DOHH2 (cell line): ENCODE measurements around the gene TNNT2.

ENCODE experiments used
- H3F3A ChIP-seq: fragments of 200-600 bp; sonication (generic), shearing (Covaris generic); 2 replicates; pipeline ENCODE4 v1.6.0; 2016; ENCODE audit warnings: antibody characterized with exemption, mild to moderate bottlenecking; ENCODE audit not compliant: control insufficient read depth, insufficient read depth
- H3K27ac ChIP-seq: fragments of 200-600 bp; sonication (generic); 2 replicates; pipeline ENCODE4 v1.5.1; 2014; ENCODE audit warnings: low read depth, mild to moderate bottlenecking, low read length, moderate library complexity
- H3K27me3 ChIP-seq: fragments of 200-600 bp; sonication (generic); 2 replicates; pipeline ENCODE4 v1.6.1; 2014; ENCODE audit warnings: mild to moderate bottlenecking, low read length, mixed read lengths; ENCODE audit not compliant: control insufficient read depth
- H3K36me3 ChIP-seq: fragments of 200-600 bp; sonication (generic); 2 replicates; pipeline ENCODE4 v1.6.1; 2014; ENCODE audit warnings: mild to moderate bottlenecking, low read length, moderate library complexity, mixed read lengths; ENCODE audit not compliant: control insufficient read depth
- H3K4me1 ChIP-seq: fragments of 200-600 bp; sonication (generic); 2 replicates; pipeline ENCODE4 v1.6.1; 2014; ENCODE audit warnings: mild to moderate bottlenecking, low read length, mixed read lengths; ENCODE audit not compliant: control insufficient read depth
- H3K4me2 ChIP-seq: fragments of 200-600 bp; sonication (generic); 2 replicates; pipeline ENCODE4 v1.6.0; 2014; ENCODE audit warnings: mild to moderate bottlenecking, low read length, moderate library complexity
- H3K4me3 ChIP-seq: fragments of 200-600 bp; sonication (generic); 2 replicates; pipeline ENCODE4 v1.5.1; 2014; ENCODE audit warnings: mild to moderate bottlenecking, low read length, mixed read lengths
- H3K79me2 ChIP-seq: fragments of 200-600 bp; sonication (generic); 2 replicates; pipeline ENCODE4 v1.6.1; 2014; ENCODE audit warnings: mild to moderate bottlenecking, low read length, mixed read lengths; ENCODE audit not compliant: control insufficient read depth
- H3K9me2 ChIP-seq: fragments of 200-600 bp; sonication (generic); replicated peaks from 2 replicates; pipeline ENCODE4 v1.6.1; 2014; ENCODE audit warnings: mild to moderate bottlenecking, low read length, mixed read lengths; ENCODE audit not compliant: control insufficient read depth
- H3K9me3 ChIP-seq: fragments of 200-600 bp; sonication (generic); 2 replicates; pipeline ENCODE4 v1.6.1; 2014; ENCODE audit warnings: antibody characterized with exemption, low read length, mixed read lengths; ENCODE audit not compliant: control insufficient read depth, insufficient read depth
- H4K20me1 ChIP-seq: fragments of 200-600 bp; sonication (generic); 2 replicates; pipeline ENCODE4 v1.6.0; 2014; ENCODE audit warnings: low read depth, mild to moderate bottlenecking, antibody characterized with exemption, low read length, moderate library complexity; ENCODE audit not compliant: control insufficient read depth, insufficient read depth
- EZH2phosphoT487 ChIP-seq: fragments of 200-600 bp; sonication (generic); IDR thresholded peaks from 2 replicates; pipeline ENCODE4 v1.6.1; 2017; ENCODE audit warnings: borderline replicate concordance, mild to moderate bottlenecking, antibody characterized with exemption, low read length, moderate library complexity, mixed read lengths
- TF ChIP-seq, protein P1 (sequence below): fragments of 200-600 bp; sonication (generic); IDR thresholded peaks from one replicate; pipeline ENCODE4 v1.5.1; 2014; ENCODE audit warnings: antibody characterized with exemption, mild to moderate bottlenecking, low read depth, low read length; ENCODE audit not compliant: poor library complexity, severe bottlenecking

TNNT2 gene

DNA sequence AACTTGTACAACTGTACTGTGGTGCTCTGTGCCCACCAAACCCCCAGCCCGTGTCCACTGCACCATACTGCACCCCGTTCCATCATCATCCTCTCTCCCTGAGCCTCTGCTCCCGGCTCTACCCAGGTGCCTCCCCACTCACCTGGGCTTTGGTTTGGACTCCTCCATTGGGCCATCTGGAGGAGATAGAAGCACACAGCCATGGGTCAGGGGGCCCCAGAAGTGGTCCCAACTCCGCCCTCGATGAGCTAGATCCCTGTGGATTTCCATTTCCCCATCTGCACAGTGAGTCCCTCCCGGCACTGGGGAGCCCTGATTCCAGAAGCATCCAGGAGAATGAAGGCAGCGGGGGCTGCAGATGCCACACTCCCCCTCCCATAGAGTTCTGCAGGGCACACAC lies 10.8 kb downstream of the TNNT2 start:
- H3K4me3 ChIP-seq, result no peak overlapping the region

DNA sequence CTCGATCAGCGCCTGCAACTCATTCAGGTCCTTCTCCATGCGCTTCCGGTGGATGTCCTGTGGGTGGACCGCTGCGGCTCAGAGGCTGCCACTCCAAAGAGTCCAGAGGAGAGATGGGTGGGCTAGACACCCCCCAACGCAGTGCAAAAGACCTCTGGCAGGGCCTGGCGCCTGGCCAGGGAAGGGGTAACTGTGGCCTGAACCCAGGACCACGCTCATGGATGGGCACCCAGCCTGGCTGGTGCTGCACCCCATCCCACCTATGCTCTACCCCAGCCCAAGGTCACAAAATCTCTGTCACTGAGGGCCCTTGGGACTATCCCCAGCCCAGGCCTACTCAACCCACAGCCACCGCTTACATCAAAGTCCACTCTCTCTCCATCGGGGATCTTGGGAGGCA lies 12.2 kb downstream of the TNNT2 start:
- H3K9me3 ChIP-seq, result no peaks in the 10 kb centered on the region
- no peaks in the 10 kb centered on the region; the same call in 1 of the 2 replicates for H3K27me3 ChIP-seq
- no peak for TF ChIP-seq EZH2phosphoT487
- TF ChIP-seq, protein P1, sequence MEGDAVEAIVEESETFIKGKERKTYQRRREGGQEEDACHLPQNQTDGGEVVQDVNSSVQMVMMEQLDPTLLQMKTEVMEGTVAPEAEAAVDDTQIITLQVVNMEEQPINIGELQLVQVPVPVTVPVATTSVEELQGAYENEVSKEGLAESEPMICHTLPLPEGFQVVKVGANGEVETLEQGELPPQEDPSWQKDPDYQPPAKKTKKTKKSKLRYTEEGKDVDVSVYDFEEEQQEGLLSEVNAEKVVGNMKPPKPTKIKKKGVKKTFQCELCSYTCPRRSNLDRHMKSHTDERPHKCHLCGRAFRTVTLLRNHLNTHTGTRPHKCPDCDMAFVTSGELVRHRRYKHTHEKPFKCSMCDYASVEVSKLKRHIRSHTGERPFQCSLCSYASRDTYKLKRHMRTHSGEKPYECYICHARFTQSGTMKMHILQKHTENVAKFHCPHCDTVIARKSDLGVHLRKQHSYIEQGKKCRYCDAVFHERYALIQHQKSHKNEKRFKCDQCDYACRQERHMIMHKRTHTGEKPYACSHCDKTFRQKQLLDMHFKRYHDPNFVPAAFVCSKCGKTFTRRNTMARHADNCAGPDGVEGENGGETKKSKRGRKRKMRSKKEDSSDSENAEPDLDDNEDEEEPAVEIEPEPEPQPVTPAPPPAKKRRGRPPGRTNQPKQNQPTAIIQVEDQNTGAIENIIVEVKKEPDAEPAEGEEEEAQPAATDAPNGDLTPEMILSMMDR, result no peak
- H3K4me2 ChIP-seq, result no peak overlapping the region
- H3K9me2 ChIP-seq, result no peaks in the 10 kb centered on the region
- H4K20me1 ChIP-seq, result no peaks in the 10 kb centered on the region
- no peaks in the 10 kb centered on the region for H3K4me1 ChIP-seq
- H3K79me2 ChIP-seq, result no peaks in the 10 kb centered on the region
- no peak overlapping the region for H3K4me3 ChIP-seq
- no peak overlapping the region for H3K27ac ChIP-seq
- no peaks in the 10 kb centered on the region for H3K36me3 ChIP-seq
- H3F3A ChIP-seq, result no peaks in the 10 kb centered on the region

More for the DNA sequence above, 10.8 kb downstream of the TNNT2 start:
- Histone ChIP-seq H3K27me3 (peaks cover 4% of the 10 kb centered on the region; the same call in 1 of the 2 replicates), H3K36me3 (no peaks in the 10 kb centered on the region), H3K9me3 (no peaks in the 10 kb centered on the region), H3K9me2 (no peaks in the 10 kb centered on the region), H3K27ac (no peak overlapping the region), H3K4me1 (no peaks in the 10 kb centered on the region), H3F3A (no peaks in the 10 kb centered on the region), H3K4me2 (no peak overlapping the region), H3K79me2 (no peaks in the 10 kb centered on the region), H4K20me1 (no peaks in the 10 kb centered on the region)
- TF ChIP-seq, protein P1, result no peak
- TF ChIP-seq EZH2phosphoT487, result no peak

DNA sequence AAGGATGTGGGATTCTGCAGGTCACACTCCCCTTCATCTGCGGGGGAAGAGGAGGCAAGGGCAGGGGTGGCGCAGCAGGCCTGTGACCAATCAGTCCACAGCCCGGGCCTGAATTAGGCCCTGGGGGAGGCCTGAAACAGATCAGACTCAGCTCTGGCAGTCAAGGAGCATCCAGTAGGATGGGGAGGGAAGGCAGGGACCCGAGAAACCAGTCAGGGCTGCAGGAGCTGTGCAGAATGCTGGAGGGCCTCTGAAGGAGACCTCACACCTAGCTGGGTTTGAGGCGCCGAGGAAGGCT lies 12.7 kb downstream of the TNNT2 start:
- TF ChIP-seq, protein P1, result no peak
- no peak for TF ChIP-seq EZH2phosphoT487
- Histone ChIP-seq H3K4me1 (no peaks in the 10 kb centered on the region), H3K27ac (no peak overlapping the region), H4K20me1 (no peaks in the 10 kb centered on the region), H3K27me3 (no peaks in the 10 kb centered on the region), H3K9me2 (no peaks in the 10 kb centered on the region), H3K4me3 (no peak overlapping the region), H3K9me3 (no peaks in the 10 kb centered on the region), H3K4me2 (no peak overlapping the region), H3F3A (no peaks in the 10 kb centered on the region), H3K36me3 (no peaks in the 10 kb centered on the region), H3K79me2 (no peaks in the 10 kb centered on the region)

DNA sequence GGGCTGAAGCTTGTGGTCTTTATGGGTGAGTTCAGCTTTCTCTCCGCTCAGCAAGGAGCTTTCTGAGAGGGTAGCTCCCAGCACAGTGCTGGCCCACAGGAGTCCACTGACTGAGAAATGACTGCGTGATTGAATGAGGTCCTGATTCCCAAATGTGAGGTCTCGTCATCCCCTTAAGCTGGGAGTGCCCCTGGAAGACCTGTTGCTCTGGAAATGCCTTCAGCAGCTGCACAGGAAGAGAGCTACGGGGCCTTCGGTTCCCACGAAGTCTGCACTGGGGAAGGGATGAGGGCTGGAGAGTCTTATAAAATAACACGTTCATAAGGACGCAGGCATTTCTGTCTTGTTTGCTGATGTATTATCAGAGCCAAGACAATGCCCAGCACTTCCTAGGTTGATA lies 14.0 kb downstream of the TNNT2 start:
- no peaks in the 10 kb centered on the region for H4K20me1 ChIP-seq
- no peaks in the 10 kb centered on the region for H3K9me3 ChIP-seq
- H3K27me3 ChIP-seq, result no peaks in the 10 kb centered on the region
- no peak overlapping the region for H3K27ac ChIP-seq
- no peak for TF ChIP-seq EZH2phosphoT487
- TF ChIP-seq, protein P1, result no peak
- no peaks in the 10 kb centered on the region for H3K79me2 ChIP-seq
- H3K9me2 ChIP-seq, result no peaks in the 10 kb centered on the region
- no peaks in the 10 kb centered on the region for H3F3A ChIP-seq
- H3K4me1 ChIP-seq, result no peaks in the 10 kb centered on the region
- no peaks in the 10 kb centered on the region for H3K36me3 ChIP-seq
- no peak overlapping the region for H3K4me3 ChIP-seq
- no peak overlapping the region for H3K4me2 ChIP-seq
